Measurements from ENCODE around the gene ZNF217. TPM values are rescaled to one million over a fixed set of nuclear protein-coding genes. Genes with fewer than 3 reads are reported as not detected.
"Not testable (repeated sequence)": the region's sequence is repeated elsewhere in the genome, so short reads cannot be mapped to it uniquely, and the experiment has no call there.

ZNF217 gene
- total RNA-seq, 2 experiments from 2014 or later, result 133 to 144 TPM

- POLR2A ChIA-PET, result no interaction called here
- Mint-ChIP-seq H3K9me3 (no peaks in the 10 kb centered on the region), H3K4me3 (no peak overlapping the region), H3K36me3 (no peaks in the 10 kb centered on the region), H3K27ac (peak overlapping the region; percentile 7), H3K4me1 (no peaks in the 10 kb centered on the region), H3K27me3 (no peaks in the 10 kb centered on the region)
- no peak for DNase-seq
- no peak for ATAC-seq (ENCODE audit: low read depth)
These were observed 60.1 kb downstream of the ZNF217 start for GRCh38 chr20:53533500-53533899.

GRCh38 chr20:53532654-53533312, 60.9 kb downstream of the ZNF217 start:
- H3K4me1 Mint-ChIP-seq; H3K36me3 Mint-ChIP-seq; H3K9me3 Mint-ChIP-seq; POLR2A ChIA-PET; H3K4me3 Mint-ChIP-seq; DNase-seq; H3K27ac Mint-ChIP-seq; H3K27me3 Mint-ChIP-seq; ATAC-seq (ENCODE audit: low read depth): not testable (repeated sequence)

GRCh38 chr20:53530440-53530839, 63.2 kb downstream of the ZNF217 start:
- no peaks in the 10 kb centered on the region for H3K4me1 Mint-ChIP-seq
- no peaks in the 10 kb centered on the region for H3K9me3 Mint-ChIP-seq
- H3K27me3 Mint-ChIP-seq, result no peaks in the 10 kb centered on the region
- H3K36me3 Mint-ChIP-seq, result no peaks in the 10 kb centered on the region
- no peak overlapping the region for H3K27ac Mint-ChIP-seq
- no peak overlapping the region for H3K4me3 Mint-ChIP-seq
- ATAC-seq (ENCODE audit: low read depth), result no peak
- POLR2A ChIA-PET, result no interaction called here
- DNase-seq, result no peak

- Mint-ChIP-seq H3K27ac (no peak overlapping the region), H3K27me3 (no peaks in the 10 kb centered on the region), H3K4me1 (no peaks in the 10 kb centered on the region), H3K36me3 (no peaks in the 10 kb centered on the region), H3K4me3 (no peak overlapping the region), H3K9me3 (no peaks in the 10 kb centered on the region)
- POLR2A ChIA-PET, result no interaction called here
- DNase-seq (no peak), ATAC-seq (ENCODE audit: low read depth) (no peak)
These were observed 64.0 kb downstream of the ZNF217 start for GRCh38 chr20:53529658-53530057.

GRCh38 chr20:53527196-53527595, 66.4 kb downstream of the ZNF217 start:
- POLR2A ChIA-PET, result no interaction called here
- no peak for DNase-seq
- no peak overlapping the region for H3K4me3 Mint-ChIP-seq
- H3K27me3 Mint-ChIP-seq, result peaks cover 2% of the 10 kb centered on the region
- no peaks in the 10 kb centered on the region for H3K4me1 Mint-ChIP-seq
- H3K9me3 Mint-ChIP-seq, result no peaks in the 10 kb centered on the region
- no peak for ATAC-seq (ENCODE audit: low read depth)
- H3K36me3 Mint-ChIP-seq, result no peaks in the 10 kb centered on the region
- H3K27ac Mint-ChIP-seq, result no peak overlapping the region

GRCh38 chr20:53524589-53525312, 68.9 kb downstream of the ZNF217 start:
- Mint-ChIP-seq H3K4me1 (no peaks in the 10 kb centered on the region), H3K27ac (no peak overlapping the region), H3K4me3 (no peak overlapping the region), H3K27me3 (peaks cover 2% of the 10 kb centered on the region), H3K9me3 (no peaks in the 10 kb centered on the region), H3K36me3 (no peaks in the 10 kb centered on the region)
- POLR2A ChIA-PET, result no interaction called here
- no peak for ATAC-seq (ENCODE audit: low read depth)
- no peak for DNase-seq

GRCh38 chr20:53523615-53524014, 70.0 kb downstream of the ZNF217 start:
- H3K9me3 Mint-ChIP-seq; H3K27ac Mint-ChIP-seq; ATAC-seq (ENCODE audit: low read depth); H3K27me3 Mint-ChIP-seq; H3K36me3 Mint-ChIP-seq; POLR2A ChIA-PET; H3K4me3 Mint-ChIP-seq; H3K4me1 Mint-ChIP-seq; DNase-seq: not testable (repeated sequence)

GRCh38 chr20:53522696-53523095, 70.9 kb downstream of the ZNF217 start:
- DNase-seq, result no peak
- no peak overlapping the region for H3K27ac Mint-ChIP-seq
- no peak for ATAC-seq (ENCODE audit: low read depth)
- H3K36me3 Mint-ChIP-seq, result no peaks in the 10 kb centered on the region
- peaks cover 2% of the 10 kb centered on the region for H3K27me3 Mint-ChIP-seq
- no peaks in the 10 kb centered on the region for H3K4me1 Mint-ChIP-seq
- no peak overlapping the region for H3K4me3 Mint-ChIP-seq
- H3K9me3 Mint-ChIP-seq, result no peaks in the 10 kb centered on the region
- POLR2A ChIA-PET, result no interaction called here

- H3K4me3 Mint-ChIP-seq, result no peak overlapping the region
- DNase-seq (no peak), ATAC-seq (ENCODE audit: low read depth) (no peak)
- H3K4me1 Mint-ChIP-seq, result no peaks in the 10 kb centered on the region
- H3K27me3 Mint-ChIP-seq, result peaks cover 2% of the 10 kb centered on the region
- no peaks in the 10 kb centered on the region for H3K9me3 Mint-ChIP-seq
- POLR2A ChIA-PET, result no interaction called here
- H3K36me3 Mint-ChIP-seq, result no peaks in the 10 kb centered on the region
- H3K27ac Mint-ChIP-seq, result no peak overlapping the region
These were observed 71.6 kb downstream of the ZNF217 start for GRCh38 chr20:53522026-53522425.

GRCh38 chr20:53521421-53521820, 72.2 kb downstream of the ZNF217 start:
- H3K9me3 Mint-ChIP-seq; DNase-seq; H3K27me3 Mint-ChIP-seq; ATAC-seq (ENCODE audit: low read depth); H3K36me3 Mint-ChIP-seq; H3K4me3 Mint-ChIP-seq; POLR2A ChIA-PET; H3K4me1 Mint-ChIP-seq; H3K27ac Mint-ChIP-seq: not testable (repeated sequence)

- Mint-ChIP-seq H3K36me3 (no peaks in the 10 kb centered on the region), H3K27me3 (no peaks in the 10 kb centered on the region), H3K4me3 (no peak overlapping the region), H3K27ac (no peak overlapping the region), H3K4me1 (no peaks in the 10 kb centered on the region), H3K9me3 (no peaks in the 10 kb centered on the region)
- POLR2A ChIA-PET, result no interaction called here
- DNase-seq, result no peak
- ATAC-seq (ENCODE audit: low read depth), result no peak
These were observed 76.5 kb downstream of the ZNF217 start for GRCh38 chr20:53517146-53517545.

All from activated naive CD8-positive, alpha-beta T cell treated with anti-CD3 and anti-CD28 coated beads, Interleukin-2, amount 10 ng/mL, durations not matched to agents 7 days and 5 days (primary cell).